ENCODE results near the gene HPCAL1.
A peak's percentile ranks its signal among the peaks of the same experiment; 100 is the strongest.

Gene HPCAL1

GRCh38 chr2:10304458-10305253 is 2.0 kb downstream of the HPCAL1 start:
- DNase-seq: no peak

- DNase-seq: no peak
These were observed 2.5 kb downstream of the HPCAL1 start for GRCh38 chr2:10305254-10305635.

- no peak for DNase-seq
These were observed 3.0 kb downstream of the HPCAL1 start for GRCh38 chr2:10305715-10306114.

GRCh38 chr2:10306901-10307463 is 4.3 kb downstream of the HPCAL1 start:
- no peak for DNase-seq

- no peak for DNase-seq
These were observed 5.0 kb downstream of the HPCAL1 start for GRCh38 chr2:10307561-10308156.

- DNase-seq: no peak
These were observed 6.2 kb downstream of the HPCAL1 start for GRCh38 chr2:10308866-10309265.

GRCh38 chr2:10309286-10309685 is 6.6 kb downstream of the HPCAL1 start:
- no peak for DNase-seq

GRCh38 chr2:10310309-10310888 is 7.7 kb downstream of the HPCAL1 start:
- DNase-seq: no peak

- DNase-seq: no peak
These were observed 9.0 kb downstream of the HPCAL1 start for GRCh38 chr2:10311736-10312135.

GRCh38 chr2:10312437-10312957 is 9.8 kb downstream of the HPCAL1 start:
- DNase-seq: no peak

GRCh38 chr2:10316336-10316735 is 13.6 kb downstream of the HPCAL1 start:
- no peak for DNase-seq

- no peak for DNase-seq
These were observed 14.2 kb downstream of the HPCAL1 start for GRCh38 chr2:10316860-10317259.

GRCh38 chr2:10317646-10318045 is 14.9 kb downstream of the HPCAL1 start:
- no peak for DNase-seq

- no peak for DNase-seq
These were observed 15.6 kb downstream of the HPCAL1 start for GRCh38 chr2:10318345-10318744.

- DNase-seq: no peak
These were observed 17.3 kb downstream of the HPCAL1 start for GRCh38 chr2:10319892-10320574.

GRCh38 chr2:10320575-10320931 is 17.8 kb downstream of the HPCAL1 start:
- no peak for DNase-seq

GRCh38 chr2:10320933-10321332 is 18.2 kb downstream of the HPCAL1 start:
- DNase-seq: no peak

- DNase-seq: no peak
These were observed 18.9 kb downstream of the HPCAL1 start for GRCh38 chr2:10321622-10322021.

GRCh38 chr2:10322481-10322880 is 19.8 kb downstream of the HPCAL1 start:
- no peak for DNase-seq

GRCh38 chr2:10322973-10323372 is 20.3 kb downstream of the HPCAL1 start:
- DNase-seq: no peak

GRCh38 chr2:10323535-10323934 is 20.8 kb downstream of the HPCAL1 start:
- DNase-seq: no peak

- DNase-seq: peak; percentile 50
These were observed 21.6 kb downstream of the HPCAL1 start for GRCh38 chr2:10324095-10324832.

All from EL (cell line).